Measurements from ENCODE around the gene EFCAB5.
A peak's percentile ranks its signal among the peaks of the same experiment; 100 is the strongest.

DNA sequence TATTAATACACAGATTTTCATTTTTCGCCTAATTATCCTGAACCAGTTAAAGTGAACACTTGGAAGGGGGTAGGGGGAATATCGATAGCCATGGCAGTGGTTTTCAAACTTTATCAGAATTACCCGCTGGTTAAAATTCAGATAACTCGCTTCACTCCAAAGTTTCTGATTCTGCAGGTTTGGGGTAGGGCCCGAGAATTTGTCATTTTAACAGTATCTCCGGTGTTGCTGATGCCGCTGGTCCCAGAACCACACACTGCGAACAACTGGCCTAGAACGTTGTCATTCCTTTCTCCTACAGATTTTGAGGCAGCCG lies 174.9 kb downstream of the EFCAB5 start:
- TF ChIP-seq ZFP36L1 (CRISPR knock-in tag; IDR thresholded peaks at IDR 0.05) (0 out of 2 replicates have a peak, but pooled peaks have one; percentile 21), ZNF232 (CRISPR knock-in tag; IDR thresholded peaks at IDR 0.05; ENCODE audit: borderline replicate concordance) (no peak), ZNF280D (CRISPR knock-in tag; IDR thresholded peaks at IDR 0.05) (no peak), EZH2 (conservative IDR thresholded peaks at IDR 0.05; ENCODE audit: low read depth, low read length) (no peak), CEBPB (IDR thresholded peaks at IDR 0.05; ENCODE audit: borderline replicate concordance, low read depth, low read length) (no peak), POLR2AphosphoS5 (IDR thresholded peaks at IDR 0.05; ENCODE audit: low read depth, low read length) (no peak)
- TF ChIP-seq, protein P1, sequence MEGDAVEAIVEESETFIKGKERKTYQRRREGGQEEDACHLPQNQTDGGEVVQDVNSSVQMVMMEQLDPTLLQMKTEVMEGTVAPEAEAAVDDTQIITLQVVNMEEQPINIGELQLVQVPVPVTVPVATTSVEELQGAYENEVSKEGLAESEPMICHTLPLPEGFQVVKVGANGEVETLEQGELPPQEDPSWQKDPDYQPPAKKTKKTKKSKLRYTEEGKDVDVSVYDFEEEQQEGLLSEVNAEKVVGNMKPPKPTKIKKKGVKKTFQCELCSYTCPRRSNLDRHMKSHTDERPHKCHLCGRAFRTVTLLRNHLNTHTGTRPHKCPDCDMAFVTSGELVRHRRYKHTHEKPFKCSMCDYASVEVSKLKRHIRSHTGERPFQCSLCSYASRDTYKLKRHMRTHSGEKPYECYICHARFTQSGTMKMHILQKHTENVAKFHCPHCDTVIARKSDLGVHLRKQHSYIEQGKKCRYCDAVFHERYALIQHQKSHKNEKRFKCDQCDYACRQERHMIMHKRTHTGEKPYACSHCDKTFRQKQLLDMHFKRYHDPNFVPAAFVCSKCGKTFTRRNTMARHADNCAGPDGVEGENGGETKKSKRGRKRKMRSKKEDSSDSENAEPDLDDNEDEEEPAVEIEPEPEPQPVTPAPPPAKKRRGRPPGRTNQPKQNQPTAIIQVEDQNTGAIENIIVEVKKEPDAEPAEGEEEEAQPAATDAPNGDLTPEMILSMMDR (CRISPR knock-in tag; IDR thresholded peaks at IDR 0.05): no peak
